ENCODE measurements around the gene RECQL.

DNA sequence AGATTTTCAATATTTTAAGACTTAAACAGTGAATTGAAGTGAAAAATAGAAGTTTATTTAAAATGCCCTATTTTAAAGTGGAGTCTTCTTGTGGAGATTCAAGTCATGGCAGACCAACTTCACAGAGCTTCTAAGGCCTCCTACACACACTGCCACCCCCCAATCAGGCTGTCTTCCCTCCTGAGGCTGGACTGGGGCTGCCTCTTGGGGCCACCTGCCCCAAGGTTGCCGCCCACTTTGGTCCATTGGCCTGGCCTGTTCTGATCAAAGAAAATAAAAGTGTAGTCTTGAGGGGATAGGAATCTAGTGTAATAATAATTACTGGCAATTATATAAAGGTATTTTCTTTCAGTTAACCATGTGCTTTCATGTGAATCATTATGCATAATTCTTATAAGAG is 1.4 kb upstream of the RECQL start:
- TF ChIP-seq CTCF (IDR thresholded peaks at IDR 0.05) (no peak), POLR2A (IDR thresholded peaks at IDR 0.05) (no peak)

All from Peyer's patch (tissue), 4 donors.